ENCODE results near the gene HMX2.

The HMX2 gene

DNA sequence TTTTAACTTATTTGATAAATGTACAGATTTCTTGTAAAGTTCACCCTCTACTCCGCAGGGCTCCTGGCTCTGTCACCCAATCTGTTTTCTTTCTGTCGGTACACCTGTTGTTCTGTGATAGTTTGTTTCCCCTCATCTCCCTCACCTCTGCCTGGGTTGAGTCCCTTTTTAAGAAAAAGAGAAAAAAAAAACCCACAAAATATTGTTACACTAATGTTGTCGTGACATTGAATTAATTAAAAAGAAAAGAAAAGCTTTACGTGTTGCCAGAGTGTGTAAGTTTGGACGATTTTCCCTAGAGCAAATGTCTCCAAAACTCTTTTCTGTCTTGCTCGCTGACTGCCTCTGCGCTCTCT lies 8.8 kb upstream of the HMX2 start:
- Histone ChIP-seq H3K27ac (ENCODE audit: low read depth, low read length) (no peak overlapping the region), H3K9me3 (ENCODE audit: control insufficient read depth in 5 of 5, low read length in 5 of 5) (no peaks in the 10 kb centered on the region), H3K4me3 (ENCODE audit: low read depth in 1 of 5, low read length in 5 of 5) (no peak overlapping the region), H3K36me3 (ENCODE audit: control insufficient read depth in 5 of 5, insufficient read depth in 5 of 5, low read length in 5 of 5) (no peaks in the 10 kb centered on the region), H3K27me3 (ENCODE audit: control insufficient read depth in 5 of 5, insufficient read depth in 4 of 5, low read length in 5 of 5) (peaks cover 74 to 96% (median 80%) of the 10 kb centered on the region in 5 donors), H3K9ac (ENCODE audit: low read length in 5 of 5) (no peak overlapping the region), H3K4me1 (ENCODE audit: control insufficient read depth in 5 of 5, insufficient read depth in 5 of 5, low read length in 5 of 5) (peaks cover 0 to 46% (median 41%) of the 10 kb centered on the region in 5 donors)

DNA sequence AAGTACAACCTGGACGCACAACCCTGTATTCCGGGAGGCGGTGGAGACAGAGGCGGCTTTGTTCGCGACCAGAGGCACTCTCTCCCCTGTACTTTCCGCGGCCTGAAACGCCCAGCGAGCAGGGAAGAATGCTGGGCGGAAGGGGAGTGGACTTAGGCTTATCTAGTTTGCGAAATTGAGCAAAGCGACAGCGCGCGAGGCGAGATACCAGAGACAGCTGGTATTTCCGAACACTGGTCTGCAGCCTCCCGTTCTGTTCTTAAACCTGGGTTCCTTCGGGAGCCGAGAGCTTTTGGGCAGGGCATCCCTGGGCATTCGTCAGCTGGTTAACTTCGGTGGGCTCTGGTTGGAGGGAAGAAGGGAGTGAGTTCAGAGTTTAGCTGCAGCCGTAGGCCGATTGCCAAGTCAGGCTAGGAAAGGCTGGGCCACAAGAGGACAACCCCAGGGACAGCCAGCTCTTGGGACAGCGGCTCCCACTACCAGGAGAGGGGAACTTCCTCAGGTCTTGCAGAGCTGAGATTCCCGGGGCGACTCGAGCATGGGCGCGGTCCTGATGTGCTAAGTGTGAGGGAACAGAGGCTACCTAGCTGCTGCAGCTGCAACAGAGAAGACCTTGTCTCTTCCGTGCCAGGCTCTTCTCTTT lies 8.3 kb upstream of the HMX2 start:
- Histone ChIP-seq H3K4me1 (ENCODE audit: control insufficient read depth in 5 of 5, insufficient read depth in 5 of 5, low read length in 5 of 5) (peaks cover 0 to 41% (median 36%) of the 10 kb centered on the region in 5 donors), H3K4me3 (ENCODE audit: low read depth in 1 of 5, low read length in 5 of 5) (no peak overlapping the region), H3K9ac (ENCODE audit: low read length in 5 of 5) (no peak overlapping the region), H3K9me3 (ENCODE audit: control insufficient read depth in 5 of 5, low read length in 5 of 5) (no peaks in the 10 kb centered on the region), H3K36me3 (ENCODE audit: control insufficient read depth in 5 of 5, insufficient read depth in 5 of 5, low read length in 5 of 5) (no peaks in the 10 kb centered on the region), H3K27me3 (ENCODE audit: control insufficient read depth in 5 of 5, insufficient read depth in 4 of 5, low read length in 5 of 5) (peaks cover 74 to 96% (median 79%) of the 10 kb centered on the region in 5 donors), H3K27ac (ENCODE audit: low read depth, low read length) (no peak overlapping the region)

DNA sequence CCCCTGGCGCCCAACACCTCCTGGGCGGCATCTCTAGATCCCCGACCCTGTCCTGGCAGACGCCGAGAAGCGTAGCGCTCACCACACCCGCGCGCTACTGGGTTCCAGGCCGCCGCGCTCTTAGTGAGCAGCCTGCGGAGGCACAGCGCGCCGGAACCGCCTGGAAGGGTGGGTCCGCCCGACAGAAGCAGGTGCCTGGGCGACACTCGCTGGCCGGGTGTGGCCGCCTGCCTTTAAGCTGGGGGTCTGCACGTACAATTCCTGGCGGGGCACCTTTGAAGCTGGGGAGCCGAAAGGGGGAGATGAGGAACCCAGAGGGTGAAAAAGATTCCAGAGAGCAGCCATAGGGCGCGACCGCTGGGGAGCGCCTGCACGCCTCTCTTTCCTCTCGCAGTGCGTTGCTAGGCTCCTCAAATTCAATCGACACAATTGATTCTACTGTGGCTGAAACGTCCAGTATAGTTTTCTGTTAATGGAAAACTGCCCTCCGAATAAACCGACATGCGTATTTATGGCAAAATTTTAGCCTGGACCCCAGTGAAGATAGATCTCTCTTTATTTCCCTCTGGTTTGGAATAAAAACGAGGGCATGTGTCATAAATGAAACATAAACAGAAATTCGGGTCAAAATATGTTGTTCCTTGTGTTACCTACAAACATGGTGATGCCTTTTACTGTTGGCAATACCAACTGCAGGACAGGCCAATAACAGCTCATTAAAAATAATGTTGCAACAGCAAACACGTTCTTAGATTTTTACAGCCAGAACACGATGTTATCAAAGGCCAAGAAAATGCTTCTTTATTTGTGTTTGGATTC lies 7.6 kb upstream of the HMX2 start:
- Histone ChIP-seq H3K27ac (ENCODE audit: low read depth, low read length) (no peak overlapping the region), H3K9me3 (ENCODE audit: control insufficient read depth in 5 of 5, low read length in 5 of 5) (no peaks in the 10 kb centered on the region), H3K36me3 (ENCODE audit: control insufficient read depth in 5 of 5, insufficient read depth in 5 of 5, low read length in 5 of 5) (no peaks in the 10 kb centered on the region), H3K4me1 (ENCODE audit: control insufficient read depth in 5 of 5, insufficient read depth in 5 of 5, low read length in 5 of 5) (peaks cover 0 to 34% (median 32%) of the 10 kb centered on the region in 5 donors), H3K4me3 (ENCODE audit: low read depth in 1 of 5, low read length in 5 of 5) (no peak overlapping the region), H3K9ac (ENCODE audit: low read length in 5 of 5) (no peak overlapping the region), H3K27me3 (ENCODE audit: control insufficient read depth in 5 of 5, insufficient read depth in 4 of 5, low read length in 5 of 5) (peaks cover 74 to 96% (median 80%) of the 10 kb centered on the region in 5 donors)

DNA sequence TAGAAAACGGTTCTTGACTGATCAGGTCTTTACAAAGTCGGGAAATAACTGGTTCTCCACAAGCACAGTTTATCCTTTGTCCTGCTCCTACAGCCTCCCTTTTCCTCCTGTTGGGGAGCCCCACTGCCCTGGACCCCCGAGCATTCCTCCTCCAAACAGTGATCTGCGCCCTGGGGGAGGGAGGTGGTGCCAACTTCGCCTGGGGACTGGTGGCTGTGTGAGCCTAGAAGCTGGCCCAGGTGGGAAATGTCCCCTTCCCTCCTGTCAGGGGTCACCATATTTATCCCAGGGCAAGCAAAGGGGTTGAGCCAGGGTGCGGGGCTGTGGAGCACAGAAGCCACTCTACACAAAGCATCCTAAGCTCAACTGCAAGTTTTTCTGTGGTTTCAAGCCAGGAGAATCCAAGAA lies 6.9 kb upstream of the HMX2 start:
- peaks cover 0 to 30% (median 28%) of the 10 kb centered on the region in 5 donors for H3K4me1 ChIP-seq (ENCODE audit: control insufficient read depth in 5 of 5, insufficient read depth in 5 of 5, low read length in 5 of 5)
- no peak overlapping the region for H3K27ac ChIP-seq (ENCODE audit: low read depth, low read length)
- no peaks in the 10 kb centered on the region for H3K36me3 ChIP-seq (ENCODE audit: control insufficient read depth in 5 of 5, insufficient read depth in 5 of 5, low read length in 5 of 5)
- H3K9ac ChIP-seq (ENCODE audit: low read length in 5 of 5), result no peak overlapping the region
- H3K9me3 ChIP-seq (ENCODE audit: control insufficient read depth in 5 of 5, low read length in 5 of 5), result no peaks in the 10 kb centered on the region
- no peak overlapping the region for H3K4me3 ChIP-seq (ENCODE audit: low read depth in 1 of 5, low read length in 5 of 5)
- peaks cover 76 to 98% (median 82%) of the 10 kb centered on the region in 5 donors for H3K27me3 ChIP-seq (ENCODE audit: control insufficient read depth in 5 of 5, insufficient read depth in 4 of 5, low read length in 5 of 5)

DNA sequence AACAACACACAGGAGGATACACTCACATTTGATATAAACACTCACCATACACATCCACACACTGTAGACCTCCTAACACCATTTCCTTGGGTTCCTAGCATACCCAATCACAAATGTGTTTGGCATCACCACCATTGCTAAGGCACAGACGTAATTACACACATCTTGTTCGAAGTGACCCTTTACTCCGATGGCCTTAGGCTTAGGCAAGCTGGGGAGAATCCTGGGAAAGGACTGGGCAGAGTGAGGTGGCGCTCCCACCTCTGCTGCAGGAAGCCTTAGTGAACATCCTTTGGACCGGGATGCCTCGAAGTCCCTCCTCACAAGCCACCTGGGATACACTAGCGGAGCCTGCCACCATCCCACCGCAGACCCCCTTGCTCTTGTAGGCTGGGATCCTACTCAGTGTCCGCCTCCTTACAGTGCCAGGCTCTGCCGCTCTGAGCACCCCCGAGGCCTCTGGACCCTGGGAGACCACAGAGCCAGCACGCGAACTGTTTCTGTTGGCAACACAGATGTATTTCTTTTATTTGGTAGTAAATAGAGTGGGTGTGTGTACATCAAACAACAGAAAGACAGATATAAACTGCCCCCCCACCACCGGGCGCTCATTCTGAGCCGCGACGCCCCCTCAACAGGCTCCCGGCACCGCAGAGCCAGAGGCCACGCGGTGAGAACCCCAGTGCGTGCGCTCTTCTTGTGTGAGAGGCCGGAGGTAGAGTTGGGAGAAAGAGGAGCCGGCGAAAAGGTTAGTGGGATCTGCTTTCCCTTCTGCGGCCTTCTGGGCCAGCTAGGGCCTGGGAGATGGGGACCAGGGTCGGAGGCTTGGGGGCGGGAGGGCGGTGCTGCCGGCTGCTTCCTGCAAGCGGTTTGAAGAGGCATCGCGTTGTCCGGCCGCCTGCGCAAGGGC lies 5.9 kb upstream of the HMX2 start:
- Histone ChIP-seq H3K9ac (ENCODE audit: low read length in 5 of 5) (no peak overlapping the region), H3K4me1 (ENCODE audit: control insufficient read depth in 5 of 5, insufficient read depth in 5 of 5, low read length in 5 of 5) (peaks cover 0 to 21% (median 20%) of the 10 kb centered on the region in 5 donors), H3K27ac (ENCODE audit: low read depth, low read length) (no peak overlapping the region), H3K27me3 (ENCODE audit: control insufficient read depth in 5 of 5, insufficient read depth in 4 of 5, low read length in 5 of 5) (peaks cover 68 to 98% (median 84%) of the 10 kb centered on the region in 5 donors), H3K9me3 (ENCODE audit: control insufficient read depth in 5 of 5, low read length in 5 of 5) (no peaks in the 10 kb centered on the region), H3K36me3 (ENCODE audit: control insufficient read depth in 5 of 5, insufficient read depth in 5 of 5, low read length in 5 of 5) (no peaks in the 10 kb centered on the region), H3K4me3 (ENCODE audit: low read depth in 1 of 5, low read length in 5 of 5) (no peak overlapping the region)

DNA sequence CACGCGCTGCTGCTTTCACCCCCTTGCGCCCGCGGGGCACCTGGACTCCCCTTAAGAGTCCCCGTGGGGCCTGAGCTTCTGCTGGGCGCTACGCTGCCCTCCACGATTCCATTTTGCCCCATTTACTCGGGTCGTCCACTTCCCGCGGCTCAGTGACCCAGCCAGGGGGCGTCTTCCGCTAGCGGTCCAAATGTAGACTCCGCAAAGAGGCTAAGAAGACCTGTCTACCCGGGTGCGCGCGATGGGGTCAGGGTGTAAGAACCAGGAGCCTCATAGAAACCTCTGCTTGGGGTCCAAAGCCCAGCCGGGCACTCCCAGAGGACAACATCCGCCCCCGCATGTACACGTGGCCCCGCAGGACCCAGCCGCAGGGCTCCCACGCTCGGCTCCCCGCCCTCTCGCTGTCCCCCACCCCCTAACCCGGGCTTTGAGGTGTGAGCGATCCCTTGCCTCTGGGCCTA lies 5.2 kb upstream of the HMX2 start:
- Histone ChIP-seq H3K4me3 (ENCODE audit: low read depth in 1 of 5, low read length in 5 of 5) (no peak overlapping the region), H3K4me1 (ENCODE audit: control insufficient read depth in 5 of 5, insufficient read depth in 5 of 5, low read length in 5 of 5) (peaks cover 0 to 16% (median 13%) of the 10 kb centered on the region in 5 donors), H3K27me3 (ENCODE audit: control insufficient read depth in 5 of 5, insufficient read depth in 4 of 5, low read length in 5 of 5) (peaks cover 70 to 99% (median 84%) of the 10 kb centered on the region in 5 donors)

DNA sequence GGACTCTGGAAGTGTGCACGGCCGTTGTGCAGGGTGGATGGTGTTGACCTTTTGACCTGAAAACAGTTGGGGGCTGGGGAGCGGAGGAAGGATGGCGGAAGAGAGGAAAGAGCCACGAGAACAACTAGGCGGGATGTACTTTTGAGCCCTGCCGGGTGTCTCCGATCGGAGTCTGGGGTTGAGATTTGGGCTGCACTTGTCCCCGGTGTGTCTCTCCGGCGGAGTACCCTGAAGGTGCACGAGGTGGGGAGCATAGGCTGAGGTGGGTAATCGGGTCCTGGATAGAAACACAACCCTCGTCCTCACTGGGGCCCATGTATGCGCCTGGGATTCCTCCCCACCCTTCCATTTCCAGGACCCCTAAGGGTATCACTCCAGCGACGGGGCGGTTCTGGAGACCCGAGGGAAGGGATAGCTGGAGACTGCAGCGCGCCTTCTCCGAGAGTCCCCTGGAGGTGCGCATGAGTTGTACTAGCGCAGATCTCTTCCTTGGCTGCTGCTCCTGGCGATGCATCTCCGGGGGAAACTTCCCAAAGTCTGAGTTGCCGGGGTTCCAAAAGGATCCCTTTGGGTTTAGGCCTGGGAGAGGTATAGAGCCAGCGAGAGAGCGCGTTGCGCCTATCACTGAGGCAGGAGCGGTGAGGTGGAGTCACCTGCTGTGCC lies 4.6 kb upstream of the HMX2 start:
- Histone ChIP-seq H3K4me3 (ENCODE audit: low read depth in 1 of 5, low read length in 5 of 5) (no peak overlapping the region), H3K4me1 (ENCODE audit: control insufficient read depth in 5 of 5, insufficient read depth in 5 of 5, low read length in 5 of 5) (peaks cover 0 to 20% (median 14%) of the 10 kb centered on the region in 5 donors), H3K27me3 (ENCODE audit: control insufficient read depth in 5 of 5, insufficient read depth in 4 of 5, low read length in 5 of 5) (peaks cover 73 to 98% (median 84%) of the 10 kb centered on the region in 5 donors)

More for the DNA sequence above, 5.2 kb upstream of the HMX2 start:
- H3K9ac ChIP-seq (ENCODE audit: low read length in 5 of 5), result no peak overlapping the region
- no peak overlapping the region for H3K27ac ChIP-seq (ENCODE audit: low read depth, low read length)
- H3K9me3 ChIP-seq (ENCODE audit: control insufficient read depth in 5 of 5, low read length in 5 of 5), result no peaks in the 10 kb centered on the region
- no peaks in the 10 kb centered on the region for H3K36me3 ChIP-seq (ENCODE audit: control insufficient read depth in 5 of 5, insufficient read depth in 5 of 5, low read length in 5 of 5)

DNA sequence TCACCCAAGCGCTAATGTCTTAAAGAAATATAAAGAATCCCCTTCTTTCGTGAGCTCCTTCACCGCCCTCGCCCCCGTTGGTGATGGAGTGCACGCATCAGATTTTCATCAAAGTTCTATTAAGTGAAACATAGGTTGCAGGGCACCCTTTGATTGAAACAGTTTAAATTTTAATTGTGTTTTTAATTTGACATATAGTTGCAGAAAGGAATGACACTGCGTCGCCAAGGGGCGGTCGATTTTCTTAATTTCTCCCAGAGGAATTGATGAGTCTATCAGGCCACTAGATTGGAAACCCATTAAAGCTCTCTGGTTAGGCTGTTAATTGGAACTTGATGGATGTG lies 4.1 kb upstream of the HMX2 start:
- Histone ChIP-seq H3K9me3 (ENCODE audit: control insufficient read depth in 5 of 5, low read length in 5 of 5) (no peaks in the 10 kb centered on the region), H3K27ac (ENCODE audit: low read depth, low read length) (no peak overlapping the region), H3K4me3 (ENCODE audit: low read depth in 1 of 5, low read length in 5 of 5) (no peak overlapping the region), H3K9ac (ENCODE audit: low read length in 5 of 5) (no peak overlapping the region), H3K4me1 (ENCODE audit: control insufficient read depth in 5 of 5, insufficient read depth in 5 of 5, low read length in 5 of 5) (peaks cover 0 to 25% (median 18%) of the 10 kb centered on the region in 5 donors), H3K27me3 (ENCODE audit: control insufficient read depth in 5 of 5, insufficient read depth in 4 of 5, low read length in 5 of 5) (peaks cover 73 to 98% (median 88%) of the 10 kb centered on the region in 5 donors), H3K36me3 (ENCODE audit: control insufficient read depth in 5 of 5, insufficient read depth in 5 of 5, low read length in 5 of 5) (no peaks in the 10 kb centered on the region)

More for the DNA sequence above, 4.6 kb upstream of the HMX2 start:
- no peaks in the 10 kb centered on the region for H3K36me3 ChIP-seq (ENCODE audit: control insufficient read depth in 5 of 5, insufficient read depth in 5 of 5, low read length in 5 of 5)
- H3K9me3 ChIP-seq (ENCODE audit: control insufficient read depth in 5 of 5, low read length in 5 of 5), result no peaks in the 10 kb centered on the region
- H3K9ac ChIP-seq (ENCODE audit: low read length in 5 of 5), result no peak overlapping the region
- no peak overlapping the region for H3K27ac ChIP-seq (ENCODE audit: low read depth, low read length)

DNA sequence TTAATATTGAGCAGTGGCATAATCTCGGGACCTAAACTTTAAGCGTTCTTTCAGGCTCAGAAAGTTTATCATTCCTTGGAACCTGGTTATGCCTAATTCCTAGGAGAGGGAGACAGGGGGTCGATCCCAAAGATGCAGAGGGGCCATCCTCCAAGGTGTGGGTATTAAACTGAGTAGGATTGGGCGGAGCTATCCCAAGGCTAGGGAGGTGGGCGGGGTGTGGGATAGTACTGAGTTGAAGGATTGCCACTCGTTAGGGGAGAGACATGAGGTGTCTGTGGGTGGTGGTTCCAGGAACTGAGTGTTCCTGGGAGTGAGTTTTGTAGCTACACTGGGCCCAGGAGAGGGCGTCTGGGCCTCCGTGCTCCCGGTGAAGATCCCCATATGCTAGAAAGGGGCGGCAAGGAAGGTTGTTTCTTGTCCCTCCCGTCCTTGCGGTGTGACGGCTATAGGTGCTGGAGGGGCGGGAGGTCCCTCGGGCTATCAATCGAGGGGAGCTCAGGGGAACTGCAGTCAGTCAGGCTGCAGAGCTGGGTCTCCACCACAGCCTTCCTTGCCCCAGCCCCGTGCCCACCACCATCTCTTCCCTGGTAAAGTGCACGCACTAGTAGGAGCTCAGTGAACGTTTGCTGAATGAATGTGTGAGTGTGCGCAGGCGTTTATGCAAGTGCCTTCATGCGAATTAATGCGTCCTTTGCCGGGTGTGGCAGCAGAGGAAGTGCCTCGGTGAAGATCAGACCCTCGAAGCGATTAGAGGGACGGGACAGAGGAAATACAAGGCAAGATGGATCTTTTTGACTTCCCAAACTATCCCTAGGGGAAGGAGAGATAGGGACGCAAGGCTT lies 3.0 kb upstream of the HMX2 start:
- Histone ChIP-seq H3K4me3 (ENCODE audit: low read depth in 1 of 5, low read length in 5 of 5) (no peak overlapping the region), H3K4me1 (ENCODE audit: control insufficient read depth in 5 of 5, insufficient read depth in 5 of 5, low read length in 5 of 5) (peaks cover 0 to 28% (median 24%) of the 10 kb centered on the region in 5 donors), H3K36me3 (ENCODE audit: control insufficient read depth in 5 of 5, insufficient read depth in 5 of 5, low read length in 5 of 5) (no peaks in the 10 kb centered on the region), H3K27ac (ENCODE audit: low read depth, low read length) (no peak overlapping the region), H3K27me3 (ENCODE audit: control insufficient read depth in 5 of 5, insufficient read depth in 4 of 5, low read length in 5 of 5) (peaks cover 74 to 98% (median 91%) of the 10 kb centered on the region in 5 donors), H3K9me3 (ENCODE audit: control insufficient read depth in 5 of 5, low read length in 5 of 5) (no peaks in the 10 kb centered on the region), H3K9ac (ENCODE audit: low read length in 5 of 5) (no peak overlapping the region)
